Transverse colon (tissue), 4 donors: ENCODE data around the gene STYXL2. TPM values are rescaled to one million over a fixed set of nuclear protein-coding genes. Genes with fewer than 3 reads are reported as not detected.
A peak's percentile ranks its signal among the peaks of the same experiment; 100 is the strongest.

Experiments used
- DNase-seq: peaks from one replicate; pipeline ENCODE4 v3.0.0-alpha.2; 2019
- H3K27ac ChIP-seq, 4 donors: fragments of 200-600 bp; sonication (generic); 2 replicates each; pipeline ENCODE4 v1.5.1; 2016 to 2018; ENCODE audit warnings: inconsistent platforms in 4 of 4
- H3K27me3 ChIP-seq: fragments of 200-600 bp; sonication (generic); 2 replicates; pipeline ENCODE4 v1.5.1; 2017; ENCODE audit warnings: inconsistent platforms
- H3K36me3 ChIP-seq, 4 donors: fragments of 200-600 bp; sonication (generic); 2 replicates each; pipeline ENCODE4 v1.5.1; 2017 to 2019; ENCODE audit warnings: inconsistent platforms in 4 of 4
- H3K4me1 ChIP-seq, 4 donors: fragments of 200-600 bp; sonication (generic); 2 replicates each; pipeline ENCODE4 v1.5.1; 2017 to 2020; ENCODE audit warnings: inconsistent platforms in 4 of 4
- H3K4me3 ChIP-seq, 4 donors: fragments of 200-600 bp; sonication (generic); 1 replicate in 1 of 4; 2 replicates in 3 of 4; pipeline versions ENCODE4 v1.5.1 to v1.6.1; 2017 to 2019; ENCODE audit warnings: inconsistent platforms in 4 of 4
- H3K9me3 ChIP-seq, 2 donors: fragments of 200-600 bp; sonication (generic); 2 replicates each; pipeline ENCODE4 v1.5.1; 2017 to 2019; ENCODE audit warnings: inconsistent platforms in 2 of 2
- CTCF ChIP-seq, 5 experiments: fragments of 200-600 bp in 3 of 5; fragments of 450-650 bp in 2 of 5; sonication (generic) in 3 of 5; IDR thresholded peaks; 1 replicate in 2 of 5; 2 replicates in 3 of 5; pipeline ENCODE4 v1.5.1; 2016 to 2017; ENCODE audit warnings: antibody characterized with exemption in 5 of 5, inconsistent platforms in 3 of 5, mild to moderate bottlenecking in 2 of 5, moderate library complexity in 1 of 5
- EP300 ChIP-seq: sonication (generic); formaldehyde crosslinking; IDR thresholded peaks from one replicate; pipeline ENCODE4 v1.6.1; 2017; ENCODE audit warnings: antibody characterized with exemption, low read depth
- POLR2A ChIP-seq: fragments of 450-650 bp; IDR thresholded peaks from one replicate; pipeline ENCODE4 v1.6.1; 2016; ENCODE audit warnings: antibody characterized with exemption, mild to moderate bottlenecking, moderate library complexity
- POLR2AphosphoS5 ChIP-seq, 3 donors: sonication (generic); formaldehyde crosslinking; IDR thresholded peaks; one replicate each; pipeline ENCODE4 v1.6.1; 2016; ENCODE audit warnings: antibody characterized with exemption in 3 of 3
- WGBS, 2 donors: methylation state at CpG; one replicate each; pipeline ENCODE4 v1.1.5; 2018; ENCODE audit warnings: low coverage in 1 of 2; 5-methylcytosine and 5-hydroxymethylcytosine counted together
- in situ Hi-C, 4 donors: fragments of 200-750 bp; cut with MboI; loops; one replicate each; pipeline versions ENCODE4 v1.15.0 to v1.15.1; 2017; ENCODE audit warnings: low sequenced_read_pairs in 3 of 4, low pct_ligation_motif_present in 1 of 4, low pct_unique_long_range_greater_than_20kb in 1 of 4
- intact Hi-C: fragments of 100-400 bp; cut with DNase I; formaldehyde crosslinking; loops from one replicate; pipeline ENCODE4 v1.15.1; 2023; ENCODE audit warnings: low total_unique reads
- total RNA-seq, 4 donors: library from RNA; depleted of rRNA; stranded (reverse); fragments of >200 nt; gene quantifications; one replicate each; pipeline ENCODE4 v1.1.0, GENCODE V29; 2016

Gene STYXL2
- total RNA-seq, 4 donors from 2014 or later = 0.16 to 0.41 TPM; not detected in 2

- in situ Hi-C loops = loop anchor here in 1 of 4 donors (5.0 kb wide), 1 partner anchor 52 kb away; no protein-coding TSS in a partner anchor
- no peaks in the 10 kb centered on the region for H3K36me3 ChIP-seq
- intact Hi-C loops = no loop called here
- H3K27ac ChIP-seq = peak overlapping the region in 1 of 4 donors; percentile 30
- DNase-seq = no peak
- H3K27me3 ChIP-seq = peaks cover under 1% of the 10 kb centered on the region
- 91 to 96% methylated on average over 3 of the region's 3 CpGs for WGBS, 2 donors
- H3K4me3 ChIP-seq = no peak overlapping the region
- H3K4me1 ChIP-seq = peaks cover 0 to 22% (median 11%) of the 10 kb centered on the region in 4 donors
- TF ChIP-seq POLR2A (no peak), CTCF (IDR thresholded peaks at IDR 0.05) (no peak), EP300 (no peak), POLR2AphosphoS5 (IDR thresholded peaks at IDR 0.05) (no peak)
- no peaks in the 10 kb centered on the region for H3K9me3 ChIP-seq
Measured at GRCh38 chr1:167119696-167120095, 25.8 kb downstream of the STYXL2 start.

DNA sequence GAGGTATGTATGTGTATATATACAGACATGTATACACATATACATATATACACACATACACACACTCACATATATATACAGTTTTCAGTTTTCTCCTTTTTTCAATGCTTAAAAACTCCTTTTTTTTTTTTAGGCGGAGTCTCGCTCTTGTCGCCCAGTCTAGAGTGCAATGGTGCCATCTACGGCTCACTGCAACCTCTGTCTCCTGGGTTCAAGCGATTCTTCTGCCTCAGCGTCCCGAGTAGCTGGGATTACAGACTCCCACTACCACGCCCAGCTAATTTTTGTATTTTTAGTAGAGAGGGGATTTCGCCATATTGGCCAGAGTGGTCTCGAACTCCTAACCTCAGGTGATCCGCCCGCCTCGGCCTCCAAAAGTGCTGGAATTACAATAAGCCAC, 27.0 kb downstream of the STYXL2 start:
- H3K27ac ChIP-seq = peak overlapping the region; percentile 64 to 81 (median 76)
- intact Hi-C loops (no loop called here), in situ Hi-C loops (loop anchor here in 1 of 4 donors (5.0 kb wide), 1 partner anchor 54 kb away; no protein-coding TSS in a partner anchor)
- no peaks in the 10 kb centered on the region for H3K36me3 ChIP-seq
- no peaks in the 10 kb centered on the region for H3K27me3 ChIP-seq
- H3K4me1 ChIP-seq = peaks cover 0 to 22% (median 11%) of the 10 kb centered on the region in 4 donors
- WGBS, 2 donors = 30 to 54% methylated on average over 8 to 13 of the region's 13 CpGs
- DNase-seq = no peak
- peak overlapping the region in 3 of 4 donors; percentile 29 to 45 (median 39) for H3K4me3 ChIP-seq
- no peaks in the 10 kb centered on the region for H3K9me3 ChIP-seq
- no peak for TF ChIP-seq POLR2A
- no peak for TF ChIP-seq POLR2AphosphoS5 (IDR thresholded peaks at IDR 0.05)
- TF ChIP-seq EP300 = no peak
- no peak for TF ChIP-seq CTCF (IDR thresholded peaks at IDR 0.05)

DNA sequence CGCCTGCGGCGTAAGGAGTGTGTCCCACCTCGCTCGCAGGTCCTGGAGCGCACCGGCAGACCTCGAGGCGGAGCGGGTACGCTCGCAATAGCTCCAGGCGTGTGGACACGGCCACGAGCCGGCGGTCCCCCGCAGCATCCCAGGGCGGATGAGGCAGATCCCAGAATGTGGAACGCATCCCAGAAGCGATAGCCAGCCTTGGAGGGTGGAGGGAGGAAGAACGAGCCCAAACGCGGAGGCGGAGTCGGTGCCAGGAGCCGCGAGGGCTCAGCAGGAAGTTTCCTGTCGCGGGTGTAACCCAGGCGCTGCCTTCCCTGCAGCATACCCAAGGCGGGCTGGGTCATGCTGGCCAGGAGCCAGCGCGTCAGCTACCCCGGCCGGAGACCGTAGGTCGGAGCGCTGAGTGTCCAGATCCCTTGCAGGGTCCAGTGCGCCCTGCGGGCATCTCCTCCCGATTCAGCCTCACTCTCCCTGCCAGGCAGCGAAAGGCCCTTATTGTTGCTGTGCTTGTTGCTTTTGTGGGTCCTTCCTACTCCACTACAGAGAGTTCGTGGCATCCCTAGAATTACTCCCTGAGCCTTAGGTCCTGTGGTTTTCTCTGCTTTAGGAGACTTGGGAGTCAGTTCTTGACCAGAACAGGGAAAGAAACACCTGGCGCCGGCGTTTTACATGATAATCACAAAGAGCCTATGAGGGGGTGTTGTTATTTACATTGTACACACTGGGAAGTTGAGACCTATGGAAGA, 27.7 kb downstream of the STYXL2 start:
- H3K27me3 ChIP-seq = no peaks in the 10 kb centered on the region
- peak overlapping the region; percentile 12 to 45 (median 34) for H3K4me3 ChIP-seq
- TF ChIP-seq CTCF (IDR thresholded peaks at IDR 0.05) (no peak), POLR2AphosphoS5 (IDR thresholded peaks at IDR 0.05) (peak in 2 of 3 donors; percentile 74 to 84), POLR2A (peak; percentile 69)
- H3K9me3 ChIP-seq = no peaks in the 10 kb centered on the region
- intact Hi-C loops = no loop called here
- no peaks in the 10 kb centered on the region for H3K36me3 ChIP-seq
- peaks cover 0 to 22% (median 11%) of the 10 kb centered on the region in 4 donors for H3K4me1 ChIP-seq
- in situ Hi-C loops = loop anchor here in 1 of 4 donors (5.0 kb wide), 1 partner anchor 54 kb away; no protein-coding TSS in a partner anchor
- WGBS, 2 donors = 19% methylated on average over 47 of the region's 47 CpGs; no CpG with 5 or more reads in 1 of the 2 donors
- peak overlapping the region; percentile 64 to 81 (median 76) for H3K27ac ChIP-seq
- DNase-seq = peak; percentile 87

GRCh38 chr1:167122121-167122480, 28.2 kb downstream of the STYXL2 start:
- intact Hi-C loops (no loop called here), in situ Hi-C loops (loop anchor here in 1 of 4 donors (5.0 kb wide), 1 partner anchor 55 kb away; no protein-coding TSS in a partner anchor)
- Histone ChIP-seq H3K36me3 (no peaks in the 10 kb centered on the region), H3K4me1 (peaks cover 0 to 22% (median 11%) of the 10 kb centered on the region in 4 donors), H3K4me3 (no peak overlapping the region), H3K27me3 (no peaks in the 10 kb centered on the region), H3K9me3 (no peaks in the 10 kb centered on the region), H3K27ac (peak overlapping the region; percentile 64 to 81 (median 76))
- WGBS, 2 donors = 66 to 80% methylated on average over 4 to 5 of the region's 5 CpGs
- DNase-seq = no peak
- TF ChIP-seq POLR2AphosphoS5 (IDR thresholded peaks at IDR 0.05) (no peak), CTCF (IDR thresholded peaks at IDR 0.05) (no peak), POLR2A (no peak), EP300 (no peak)
